ENCODE results near the gene MEGF11.

DNA sequence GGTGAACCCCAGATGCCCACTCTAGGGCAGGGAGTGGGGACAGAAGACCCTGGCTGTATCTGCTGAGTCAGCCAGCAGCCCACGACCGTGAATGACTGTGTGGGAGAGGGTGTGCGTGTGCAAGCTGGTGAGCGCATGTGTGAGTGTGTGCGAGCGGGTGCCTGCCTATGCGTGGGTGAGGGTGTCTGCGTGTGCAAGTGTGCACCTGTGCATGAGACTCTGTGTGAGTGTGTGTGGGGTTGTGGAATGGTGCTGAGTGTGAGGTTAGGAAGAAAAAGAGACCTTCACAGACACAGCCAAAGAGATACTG is 235.1 kb downstream of the MEGF11 start:
- TF ChIP-seq GATA3 (IDR thresholded peaks at IDR 0.05; ENCODE audit: low read depth, low read length), result no peak
- TF ChIP-seq GATA2 (IDR thresholded peaks at IDR 0.05; ENCODE audit: low read depth, low read length), result no peak
